Stimulated activated CD8-positive, alpha-beta memory T cell treated with anti-CD3 and anti-CD28 coated beads, Interleukin-2, amount 100 ng/mL, for 48 hours (primary cell): ENCODE measurements around the gene CASP8.
"Not testable (repeated sequence)": the region's sequence is repeated elsewhere in the genome, so short reads cannot be mapped to it uniquely, and the experiment has no call there.

Experiments used
- DNase-seq, 2 donors: peaks; one replicate each; pipeline ENCODE4 v3.0.0-alpha.2; 2020; ENCODE audit warnings: low read depth in 2 of 2

The CASP8 gene

GRCh38 chr2:201260302-201260800 is at the start of gene CASP8:
Gene CASP8, plus strand, starts transcription at chr2:201260536. Its CDS starts 5,951 bp downstream, at chr2:201266487.
- peak in 1 of 2 donors; percentile 34 for DNase-seq

GRCh38 chr2:201215963-201216362 is 44.4 kb upstream of the CASP8 start:
- DNase-seq: no peak

- DNase-seq: no peak
These were observed 43.4 kb upstream of the CASP8 start for GRCh38 chr2:201216918-201217317.

GRCh38 chr2:201218780-201219179 is 41.6 kb upstream of the CASP8 start:
- no peak for DNase-seq

- DNase-seq: no peak
These were observed 40.8 kb upstream of the CASP8 start for GRCh38 chr2:201219328-201220096.

GRCh38 chr2:201220102-201220570 is 40.2 kb upstream of the CASP8 start:
- no peak for DNase-seq

GRCh38 chr2:201223089-201224073 is 37.0 kb upstream of the CASP8 start:
- DNase-seq: no peak

- no peak for DNase-seq
These were observed 31.9 kb upstream of the CASP8 start for GRCh38 chr2:201228271-201228911.

- DNase-seq: no peak
These were observed 31.4 kb upstream of the CASP8 start for GRCh38 chr2:201228912-201229290.

- DNase-seq: peak; percentile 81 to 82
These were observed 28.4 kb upstream of the CASP8 start for GRCh38 chr2:201231781-201232466.

- no peak for DNase-seq
These were observed 27.9 kb upstream of the CASP8 start for GRCh38 chr2:201232467-201232815.

- DNase-seq: peak; percentile 69 to 81
These were observed 27.0 kb upstream of the CASP8 start for GRCh38 chr2:201233192-201233811.

- no peak for DNase-seq
These were observed 26.3 kb upstream of the CASP8 start for GRCh38 chr2:201233812-201234662.

GRCh38 chr2:201234663-201235135 is 25.6 kb upstream of the CASP8 start:
- no peak for DNase-seq

GRCh38 chr2:201235860-201236811 is 24.2 kb upstream of the CASP8 start:
- DNase-seq: peak in 1 of 2 donors; percentile 20

- DNase-seq: no peak
These were observed 22.7 kb upstream of the CASP8 start for GRCh38 chr2:201237486-201238123.

GRCh38 chr2:201239167-201239935 is 21.0 kb upstream of the CASP8 start:
- not testable (repeated sequence) for DNase-seq
